Cardiac muscle cell (in vitro differentiated cells and primary cell): ENCODE data around the gene RMDN3. TPM values are rescaled to one million over a fixed set of nuclear protein-coding genes. Genes with fewer than 3 reads are reported as not detected.

Experiments
- DNase-seq, 2 donors: peaks; one replicate each; pipeline versions ENCODE4 v3.0.0 to v3.0.0-alpha.2; 2010 to 2017; ENCODE audit warnings: low read depth in 1 of 2, low spot score in 1 of 2
- H3K27ac ChIP-seq: fragments of 200-600 bp; sonication (generic); 2 replicates; pipeline ENCODE4 v1.5.1; 2016
- H3K27me3 ChIP-seq: fragments of 200-600 bp; sonication (generic); 2 replicates; pipeline ENCODE4 v1.6.0; 2016; ENCODE audit warnings: control low read depth
- H3K36me3 ChIP-seq: fragments of 200-600 bp; sonication (generic); 2 replicates; pipeline ENCODE4 v1.5.1; 2016; ENCODE audit warnings: control low read depth
- H3K4me1 ChIP-seq: fragments of 200-600 bp; sonication (generic); 2 replicates; pipeline ENCODE4 v1.8.1; 2017; ENCODE audit warnings: low read depth, mild to moderate bottlenecking, mixed run types
- H3K4me3 ChIP-seq: fragments of 200-600 bp; sonication (generic); 2 replicates; pipeline ENCODE4 v1.5.1; 2016; ENCODE audit warnings: mild to moderate bottlenecking
- H3K9me3 ChIP-seq: fragments of 200-600 bp; sonication (generic); 2 replicates; pipeline ENCODE4 v1.5.1; 2017; ENCODE audit warnings: low read depth, mild to moderate bottlenecking, control low read depth
- CTCF ChIP-seq: IDR thresholded peaks from 2 replicates; pipeline ENCODE4 v1.5.1; 2012; ENCODE audit warnings: low read depth, mild to moderate bottlenecking, low read length
- polyA plus RNA-seq: library from polyadenylated mRNA; unstranded; fragments of >200 nt; fragmentation: Nextera tagmentation; extraction: Ambion mirVana; gene quantifications from 2 replicates; pipeline ENCODE4 v1.2.1, GENCODE V29; 2016
- total RNA-seq: library from RNA; depleted of rRNA; stranded (reverse); fragments of >200 nt; gene quantifications from 2 replicates; pipeline ENCODE4 v1.2.3, GENCODE V29; 2016

The RMDN3 gene
- total and polyA plus RNA-seq, 2 experiments from 2014 or later: 21.1 to 28.6 TPM

GRCh38 chr15:40739047-40739446 lies 16.0 kb downstream of the RMDN3 start:
- TF ChIP-seq CTCF: no peak
- H3K9me3 ChIP-seq: no peaks in the 10 kb centered on the region
- H3K27me3 ChIP-seq: no peaks in the 10 kb centered on the region
- peaks cover 29% of the 10 kb centered on the region for H3K36me3 ChIP-seq
- no peaks in the 10 kb centered on the region for H3K4me1 ChIP-seq
- DNase-seq: no peak
- no peak overlapping the region for H3K27ac ChIP-seq
- H3K4me3 ChIP-seq: no peak overlapping the region

GRCh38 chr15:40737048-40737447 lies 18.0 kb downstream of the RMDN3 start:
- peaks cover 33% of the 10 kb centered on the region for H3K36me3 ChIP-seq
- TF ChIP-seq CTCF: no peak
- no peaks in the 10 kb centered on the region for H3K9me3 ChIP-seq
- H3K4me3 ChIP-seq: no peak overlapping the region
- no peak overlapping the region for H3K27ac ChIP-seq
- no peaks in the 10 kb centered on the region for H3K4me1 ChIP-seq
- H3K27me3 ChIP-seq: no peaks in the 10 kb centered on the region
- DNase-seq: no peak

GRCh38 chr15:40736575-40736974 lies 18.5 kb downstream of the RMDN3 start:
- Histone ChIP-seq H3K4me3 (no peak overlapping the region), H3K27me3 (no peaks in the 10 kb centered on the region), H3K4me1 (no peaks in the 10 kb centered on the region), H3K9me3 (no peaks in the 10 kb centered on the region), H3K27ac (no peak overlapping the region), H3K36me3 (peaks cover 33% of the 10 kb centered on the region)
- DNase-seq: no peak
- TF ChIP-seq CTCF: no peak

- H3K4me3 ChIP-seq: no peak overlapping the region
- no peak overlapping the region for H3K27ac ChIP-seq
- TF ChIP-seq CTCF: no peak
- no peaks in the 10 kb centered on the region for H3K9me3 ChIP-seq
- no peaks in the 10 kb centered on the region for H3K27me3 ChIP-seq
- H3K36me3 ChIP-seq: peaks cover 16% of the 10 kb centered on the region
- peak in 1 of 2 donors; percentile 13 for DNase-seq
- no peaks in the 10 kb centered on the region for H3K4me1 ChIP-seq
These were observed 24.0 kb downstream of the RMDN3 start for GRCh38 chr15:40731034-40731433.

GRCh38 chr15:40723919-40724318 lies 31.1 kb downstream of the RMDN3 start:
- Histone ChIP-seq H3K9me3 (no peaks in the 10 kb centered on the region), H3K4me3 (no peak overlapping the region), H3K4me1 (no peaks in the 10 kb centered on the region), H3K27ac (no peak overlapping the region), H3K27me3 (no peaks in the 10 kb centered on the region), H3K36me3 (no peaks in the 10 kb centered on the region)
- no peak for DNase-seq
- TF ChIP-seq CTCF: no peak

GRCh38 chr15:40722934-40723333 lies 32.1 kb downstream of the RMDN3 start:
- DNase-seq: no peak
- Histone ChIP-seq H3K4me3 (no peak overlapping the region), H3K27ac (no peak overlapping the region), H3K36me3 (no peaks in the 10 kb centered on the region), H3K9me3 (no peaks in the 10 kb centered on the region), H3K4me1 (no peaks in the 10 kb centered on the region), H3K27me3 (no peaks in the 10 kb centered on the region)
- no peak for TF ChIP-seq CTCF
